Measurements from ENCODE around the gene ATP6V1E1. TPM values are rescaled to one million over a fixed set of nuclear protein-coding genes. Genes with fewer than 3 reads are reported as not detected.
A peak's percentile ranks its signal among the peaks of the same experiment; 100 is the strongest.

The ATP6V1E1 gene
- total and polyA plus RNA-seq, 2 of the 13 experiments (the other 11 are each of a cell fraction or from before 2014, with no cell fraction given): 69.3 to 90.9 TPM

DNA sequence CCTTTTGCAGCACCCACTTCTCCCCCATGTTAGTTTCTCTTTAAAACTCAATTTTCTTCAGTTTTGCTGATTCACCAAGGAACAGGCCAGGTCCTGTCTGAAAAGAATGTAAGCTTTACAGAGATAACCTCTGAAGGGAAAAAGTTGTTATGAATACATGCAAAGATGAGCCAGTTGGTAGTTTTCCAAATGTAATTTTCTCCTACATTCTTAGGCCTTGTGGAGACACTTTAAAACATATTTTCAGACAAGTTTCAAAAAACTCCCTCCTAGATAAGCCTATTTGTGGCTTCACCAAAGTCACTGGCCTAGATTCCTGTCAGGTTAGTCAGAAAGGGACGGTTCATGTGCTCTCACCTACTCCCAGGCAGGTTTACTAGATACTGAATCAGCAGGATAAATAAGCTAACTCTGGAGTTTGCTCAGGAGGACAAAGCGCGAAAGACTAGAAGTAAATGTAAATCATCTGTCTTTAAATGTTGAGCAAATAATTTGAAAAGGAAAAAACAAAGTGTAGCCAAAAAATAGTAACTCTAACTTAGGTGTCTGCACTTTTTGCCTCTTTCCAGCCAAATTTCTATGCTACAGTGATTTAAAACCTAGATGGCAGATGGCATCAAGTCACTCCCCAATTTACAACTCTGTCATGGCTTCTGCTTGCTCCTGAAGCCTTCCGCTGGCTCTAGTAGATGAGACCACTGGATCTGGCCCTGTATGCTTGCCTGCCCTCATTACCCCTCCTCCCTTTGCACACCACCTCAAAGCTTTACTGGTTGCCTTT, 4.9 kb upstream of the ATP6V1E1 start (continued):
- 0 out of 2 replicates have a peak, but pooled peaks have one; percentile 44 for TF ChIP-seq ZNF557 (CRISPR knock-in tag; IDR thresholded peaks at IDR 0.05)
- TF ChIP-seq ZFX (CRISPR knock-in tag; IDR thresholded peaks at IDR 0.05; ENCODE audit: low read depth): peak; percentile 39; the same call in 1 of the 2 replicates
- TF ChIP-seq, protein P1, sequence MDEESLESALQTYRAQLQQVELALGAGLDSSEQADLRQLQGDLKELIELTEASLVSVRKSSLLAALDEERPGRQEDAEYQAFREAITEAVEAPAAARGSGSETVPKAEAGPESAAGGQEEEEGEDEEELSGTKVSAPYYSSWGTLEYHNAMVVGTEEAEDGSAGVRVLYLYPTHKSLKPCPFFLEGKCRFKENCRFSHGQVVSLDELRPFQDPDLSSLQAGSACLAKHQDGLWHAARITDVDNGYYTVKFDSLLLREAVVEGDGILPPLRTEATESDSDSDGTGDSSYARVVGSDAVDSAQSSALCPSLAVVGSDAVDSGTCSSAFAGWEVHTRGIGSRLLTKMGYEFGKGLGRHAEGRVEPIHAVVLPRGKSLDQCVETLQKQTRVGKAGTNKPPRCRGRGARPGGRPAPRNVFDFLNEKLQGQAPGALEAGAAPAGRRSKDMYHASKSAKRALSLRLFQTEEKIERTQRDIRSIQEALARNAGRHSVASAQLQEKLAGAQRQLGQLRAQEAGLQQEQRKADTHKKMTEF (CRISPR knock-in tag; IDR thresholded peaks at IDR 0.05): no peak
- no peak for TF ChIP-seq ZNF24 (IDR thresholded peaks at IDR 0.05)
- TF ChIP-seq HNRNPUL1 (IDR thresholded peaks at IDR 0.05; ENCODE audit: low read depth, low read length): no peak
- TF ChIP-seq JUND (CRISPR knock-in tag; IDR thresholded peaks at IDR 0.05): 0 out of 2 replicates have a peak, but pooled peaks have one; percentile 33
- TF ChIP-seq TARDBP (CRISPR knock-in tag; IDR thresholded peaks at IDR 0.05): 0 out of 2 replicates have a peak, but pooled peaks have one; percentile 15
- TF ChIP-seq, protein P2, sequence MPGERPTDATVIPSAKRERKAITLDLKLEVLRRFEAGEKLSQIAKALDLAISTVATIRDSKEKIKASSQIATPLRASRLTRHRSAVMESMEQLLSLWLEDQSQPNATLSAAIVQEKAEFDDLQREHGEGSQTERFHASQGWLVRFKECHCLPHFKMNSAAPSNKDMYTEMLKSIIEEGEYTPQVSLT (CRISPR knock-in tag; IDR thresholded peaks at IDR 0.05; ENCODE audit: borderline replicate concordance, low read depth): no peak
- TF ChIP-seq, protein P3, sequence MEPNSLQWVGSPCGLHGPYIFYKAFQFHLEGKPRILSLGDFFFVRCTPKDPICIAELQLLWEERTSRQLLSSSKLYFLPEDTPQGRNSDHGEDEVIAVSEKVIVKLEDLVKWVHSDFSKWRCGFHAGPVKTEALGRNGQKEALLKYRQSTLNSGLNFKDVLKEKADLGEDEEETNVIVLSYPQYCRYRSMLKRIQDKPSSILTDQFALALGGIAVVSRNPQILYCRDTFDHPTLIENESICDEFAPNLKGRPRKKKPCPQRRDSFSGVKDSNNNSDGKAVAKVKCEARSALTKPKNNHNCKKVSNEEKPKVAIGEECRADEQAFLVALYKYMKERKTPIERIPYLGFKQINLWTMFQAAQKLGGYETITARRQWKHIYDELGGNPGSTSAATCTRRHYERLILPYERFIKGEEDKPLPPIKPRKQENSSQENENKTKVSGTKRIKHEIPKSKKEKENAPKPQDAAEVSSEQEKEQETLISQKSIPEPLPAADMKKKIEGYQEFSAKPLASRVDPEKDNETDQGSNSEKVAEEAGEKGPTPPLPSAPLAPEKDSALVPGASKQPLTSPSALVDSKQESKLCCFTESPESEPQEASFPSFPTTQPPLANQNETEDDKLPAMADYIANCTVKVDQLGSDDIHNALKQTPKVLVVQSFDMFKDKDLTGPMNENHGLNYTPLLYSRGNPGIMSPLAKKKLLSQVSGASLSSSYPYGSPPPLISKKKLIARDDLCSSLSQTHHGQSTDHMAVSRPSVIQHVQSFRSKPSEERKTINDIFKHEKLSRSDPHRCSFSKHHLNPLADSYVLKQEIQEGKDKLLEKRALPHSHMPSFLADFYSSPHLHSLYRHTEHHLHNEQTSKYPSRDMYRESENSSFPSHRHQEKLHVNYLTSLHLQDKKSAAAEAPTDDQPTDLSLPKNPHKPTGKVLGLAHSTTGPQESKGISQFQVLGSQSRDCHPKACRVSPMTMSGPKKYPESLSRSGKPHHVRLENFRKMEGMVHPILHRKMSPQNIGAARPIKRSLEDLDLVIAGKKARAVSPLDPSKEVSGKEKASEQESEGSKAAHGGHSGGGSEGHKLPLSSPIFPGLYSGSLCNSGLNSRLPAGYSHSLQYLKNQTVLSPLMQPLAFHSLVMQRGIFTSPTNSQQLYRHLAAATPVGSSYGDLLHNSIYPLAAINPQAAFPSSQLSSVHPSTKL (CRISPR knock-in tag; IDR thresholded peaks at IDR 0.05): peak; percentile 40
- TF ChIP-seq TCF7 (IDR thresholded peaks at IDR 0.05; ENCODE audit: low read depth): peak; percentile 45; the same call in 1 of the 2 replicates
- TF ChIP-seq RFXANK (CRISPR knock-in tag; IDR thresholded peaks at IDR 0.05): no peak
- TF ChIP-seq RARA (CRISPR knock-in tag; IDR thresholded peaks at IDR 0.05): 0 out of 2 replicates have a peak, but pooled peaks have one; percentile 17

Data from HepG2 (cell line).